ENCODE measurements around the gene PCDHGB3.

DNA sequence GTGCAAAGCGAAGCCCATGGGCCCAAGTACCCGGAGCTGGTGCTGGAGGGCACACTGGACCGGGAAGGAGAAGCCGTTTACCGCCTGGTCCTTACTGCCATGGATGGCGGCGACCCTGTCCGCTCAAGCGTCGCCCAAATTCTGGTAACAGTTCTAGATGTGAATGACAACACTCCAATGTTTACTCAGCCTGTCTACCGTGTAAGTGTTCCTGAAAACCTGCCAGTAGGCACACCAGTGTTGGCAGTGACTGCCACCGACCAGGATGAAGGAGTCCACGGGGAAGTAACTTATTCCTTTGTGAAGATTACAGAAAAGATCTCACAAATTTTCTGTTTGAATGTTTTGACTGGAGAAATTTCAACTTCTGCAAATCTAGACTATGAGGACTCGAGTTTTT is 4.6 kb downstream of the PCDHGB3 start:
- TF ChIP-seq POLR2AphosphoS5 (IDR thresholded peaks at IDR 0.05; ENCODE audit: insufficient read depth, low read depth, low read length) = no peak
- TF ChIP-seq, protein P1, sequence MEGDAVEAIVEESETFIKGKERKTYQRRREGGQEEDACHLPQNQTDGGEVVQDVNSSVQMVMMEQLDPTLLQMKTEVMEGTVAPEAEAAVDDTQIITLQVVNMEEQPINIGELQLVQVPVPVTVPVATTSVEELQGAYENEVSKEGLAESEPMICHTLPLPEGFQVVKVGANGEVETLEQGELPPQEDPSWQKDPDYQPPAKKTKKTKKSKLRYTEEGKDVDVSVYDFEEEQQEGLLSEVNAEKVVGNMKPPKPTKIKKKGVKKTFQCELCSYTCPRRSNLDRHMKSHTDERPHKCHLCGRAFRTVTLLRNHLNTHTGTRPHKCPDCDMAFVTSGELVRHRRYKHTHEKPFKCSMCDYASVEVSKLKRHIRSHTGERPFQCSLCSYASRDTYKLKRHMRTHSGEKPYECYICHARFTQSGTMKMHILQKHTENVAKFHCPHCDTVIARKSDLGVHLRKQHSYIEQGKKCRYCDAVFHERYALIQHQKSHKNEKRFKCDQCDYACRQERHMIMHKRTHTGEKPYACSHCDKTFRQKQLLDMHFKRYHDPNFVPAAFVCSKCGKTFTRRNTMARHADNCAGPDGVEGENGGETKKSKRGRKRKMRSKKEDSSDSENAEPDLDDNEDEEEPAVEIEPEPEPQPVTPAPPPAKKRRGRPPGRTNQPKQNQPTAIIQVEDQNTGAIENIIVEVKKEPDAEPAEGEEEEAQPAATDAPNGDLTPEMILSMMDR (IDR thresholded peaks at IDR 0.05; ENCODE audit: extremely low read depth in 1 of 2, insufficient read depth in 1 of 2, low read depth in 1 of 2, low read length in 2 of 2) = no peak
- no peak for TF ChIP-seq POLR2A (IDR thresholded peaks at IDR 0.05; ENCODE audit: low read depth, low read length)
- no peak for TF ChIP-seq MYC (IDR thresholded peaks at IDR 0.05; ENCODE audit: low read depth, low read length)
- TF ChIP-seq, protein P2, sequence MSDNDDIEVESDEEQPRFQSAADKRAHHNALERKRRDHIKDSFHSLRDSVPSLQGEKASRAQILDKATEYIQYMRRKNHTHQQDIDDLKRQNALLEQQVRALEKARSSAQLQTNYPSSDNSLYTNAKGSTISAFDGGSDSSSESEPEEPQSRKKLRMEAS (IDR thresholded peaks at IDR 0.05; ENCODE audit: insufficient read depth, insufficient read length) = no peak
- no peak for TF ChIP-seq JUN (IDR thresholded peaks at IDR 0.05; ENCODE audit: borderline replicate concordance, insufficient read depth, insufficient read length, low read depth)
- no peak for TF ChIP-seq FOS (IDR thresholded peaks at IDR 0.05; ENCODE audit: borderline replicate concordance, insufficient read depth, low read length)
